HL-60 (cell line): Measurements from ENCODE around the gene SPIRE1.
A peak's percentile ranks its signal among the peaks of the same experiment; 100 is the strongest.

Source experiments
- DNase-seq, 2 experiments: peaks; one replicate each; pipeline ENCODE4 v3.0.0-alpha.2; 2010 to 2020; ENCODE audit warnings: low read depth in 1 of 2, low spot score in 1 of 2
- H3K27ac ChIP-seq: fragments of 250-450 bp; sonication (Bioruptor Pico); replicated peaks from 2 replicates; pipeline ENCODE4 v1.5.1; 2020; ENCODE audit warnings: mild to moderate bottlenecking, moderate library complexity
- H3K27me3 ChIP-seq: fragments of 250-450 bp; sonication (Bioruptor Pico); 2 replicates; pipeline ENCODE4 v1.5.1; 2021; ENCODE audit warnings: mild to moderate bottlenecking, moderate library complexity; ENCODE audit not compliant: insufficient read depth, poor library complexity, severe bottlenecking
- H3K4me3 ChIP-seq: replicated peaks from 2 replicates; pipeline ENCODE4 v1.5.1; 2011; ENCODE audit warnings: mild to moderate bottlenecking, control low read depth, low read length; ENCODE audit not compliant: insufficient read depth
- CTCF ChIP-seq: IDR thresholded peaks from one replicate; pipeline ENCODE4 v1.5.1; 2011; ENCODE audit warnings: low read length, control low read depth, inconsistent platforms; ENCODE audit not compliant: insufficient read depth
- GABPA ChIP-seq: IDR thresholded peaks from 2 replicates; pipeline ENCODE4 v1.6.1; 2012; ENCODE audit warnings: low read depth
- POLR2AphosphoS5 ChIP-seq: IDR thresholded peaks from 2 replicates; pipeline ENCODE4 v1.6.1; 2012; ENCODE audit warnings: low read depth
- REST ChIP-seq: IDR thresholded peaks from 2 replicates; pipeline ENCODE4 v1.6.1; 2012; ENCODE audit warnings: low read depth; ENCODE audit not compliant: insufficient replicate concordance
- SPI1 ChIP-seq: IDR thresholded peaks from 2 replicates; pipeline ENCODE4 v1.6.1; 2012; ENCODE audit warnings: low read depth, mild to moderate bottlenecking, borderline replicate concordance

The SPIRE1 gene

GRCh38 chr18:12686100-12686499 lies 28.2 kb upstream of the SPIRE1 start:
- Histone ChIP-seq H3K27me3 (no peaks in the 10 kb centered on the region), H3K4me3 (no peak overlapping the region), H3K27ac (no peak overlapping the region)
- TF ChIP-seq CTCF (no peak), GABPA (no peak), SPI1 (no peak), POLR2AphosphoS5 (no peak), REST (no peak)
- peak in 1 of 2 experiments; percentile 36 for DNase-seq

- TF ChIP-seq POLR2AphosphoS5 = no peak
- Histone ChIP-seq H3K27ac (no peak overlapping the region), H3K27me3 (no peaks in the 10 kb centered on the region), H3K4me3 (no peak overlapping the region)
- no peak for DNase-seq
Measured at GRCh38 chr18:12679183-12679786, 21.4 kb upstream of the SPIRE1 start.

GRCh38 chr18:12668041-12668440 lies 10.1 kb upstream of the SPIRE1 start:
- TF ChIP-seq REST = no peak
- no peak for TF ChIP-seq POLR2AphosphoS5
- no peak for TF ChIP-seq SPI1
- TF ChIP-seq CTCF = no peak
- no peak for TF ChIP-seq GABPA
- DNase-seq = no peak
- Histone ChIP-seq H3K27me3 (no peaks in the 10 kb centered on the region), H3K4me3 (no peak overlapping the region), H3K27ac (no peak overlapping the region)

- Histone ChIP-seq H3K27ac (no peak overlapping the region), H3K27me3 (peaks cover 31% of the 10 kb centered on the region), H3K4me3 (no peak overlapping the region)
- TF ChIP-seq REST = no peak
- peak; percentile 95 for TF ChIP-seq CTCF
- DNase-seq = peak; percentile 42 to 51
Measured at GRCh38 chr18:12659904-12660605, 2.1 kb upstream of the SPIRE1 start.
